ENCODE data around the gene CD200. TPM values are rescaled to one million over a fixed set of nuclear protein-coding genes. Genes with fewer than 3 reads are reported as not detected.

Gene CD200
- total and polyA plus RNA-seq, 4 donors: 0.10 to 0.28 (median 0.20) TPM

DNA sequence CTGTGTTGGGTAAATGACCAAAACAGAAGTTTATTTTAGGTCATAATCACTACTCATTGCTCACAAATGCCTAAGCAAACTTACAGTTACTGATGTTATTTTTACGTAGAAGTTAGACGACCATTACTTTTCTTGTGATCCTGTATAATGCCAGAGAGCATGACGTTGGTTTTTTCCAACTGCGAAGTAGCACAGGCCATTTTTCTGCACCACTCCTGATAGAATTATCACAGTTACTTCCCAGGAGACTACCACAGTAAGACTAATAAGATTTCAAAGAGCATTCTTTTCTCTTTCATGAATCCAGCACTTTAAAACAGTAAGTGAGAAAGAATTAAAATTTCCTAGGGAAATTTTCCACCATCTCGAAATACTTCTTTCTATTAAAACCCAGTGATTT is 19.8 kb downstream of the CD200 start:
- DNase-seq (ENCODE audit: low spot score): no peak
- H3K9me3 ChIP-seq (ENCODE audit: control insufficient read depth in 4 of 4, low read length in 3 of 4): no peaks in the 10 kb centered on the region
- H3K4me1 ChIP-seq (ENCODE audit: control insufficient read depth in 4 of 4, insufficient read depth in 4 of 4, low read length in 3 of 4): peaks cover 0 to 2% (median 0%) of the 10 kb centered on the region in 4 donors
- 89% methylated on average over 5 of the region's 5 CpGs for WGBS
- no peak overlapping the region for H3K4me3 ChIP-seq (ENCODE audit: low read depth in 1 of 3, low read length in 3 of 3)
- no peaks in the 10 kb centered on the region for H3K36me3 ChIP-seq (ENCODE audit: control insufficient read depth in 4 of 4, insufficient read depth in 3 of 4, low read depth in 1 of 4, low read length in 3 of 4)
- TF ChIP-seq, protein P1, sequence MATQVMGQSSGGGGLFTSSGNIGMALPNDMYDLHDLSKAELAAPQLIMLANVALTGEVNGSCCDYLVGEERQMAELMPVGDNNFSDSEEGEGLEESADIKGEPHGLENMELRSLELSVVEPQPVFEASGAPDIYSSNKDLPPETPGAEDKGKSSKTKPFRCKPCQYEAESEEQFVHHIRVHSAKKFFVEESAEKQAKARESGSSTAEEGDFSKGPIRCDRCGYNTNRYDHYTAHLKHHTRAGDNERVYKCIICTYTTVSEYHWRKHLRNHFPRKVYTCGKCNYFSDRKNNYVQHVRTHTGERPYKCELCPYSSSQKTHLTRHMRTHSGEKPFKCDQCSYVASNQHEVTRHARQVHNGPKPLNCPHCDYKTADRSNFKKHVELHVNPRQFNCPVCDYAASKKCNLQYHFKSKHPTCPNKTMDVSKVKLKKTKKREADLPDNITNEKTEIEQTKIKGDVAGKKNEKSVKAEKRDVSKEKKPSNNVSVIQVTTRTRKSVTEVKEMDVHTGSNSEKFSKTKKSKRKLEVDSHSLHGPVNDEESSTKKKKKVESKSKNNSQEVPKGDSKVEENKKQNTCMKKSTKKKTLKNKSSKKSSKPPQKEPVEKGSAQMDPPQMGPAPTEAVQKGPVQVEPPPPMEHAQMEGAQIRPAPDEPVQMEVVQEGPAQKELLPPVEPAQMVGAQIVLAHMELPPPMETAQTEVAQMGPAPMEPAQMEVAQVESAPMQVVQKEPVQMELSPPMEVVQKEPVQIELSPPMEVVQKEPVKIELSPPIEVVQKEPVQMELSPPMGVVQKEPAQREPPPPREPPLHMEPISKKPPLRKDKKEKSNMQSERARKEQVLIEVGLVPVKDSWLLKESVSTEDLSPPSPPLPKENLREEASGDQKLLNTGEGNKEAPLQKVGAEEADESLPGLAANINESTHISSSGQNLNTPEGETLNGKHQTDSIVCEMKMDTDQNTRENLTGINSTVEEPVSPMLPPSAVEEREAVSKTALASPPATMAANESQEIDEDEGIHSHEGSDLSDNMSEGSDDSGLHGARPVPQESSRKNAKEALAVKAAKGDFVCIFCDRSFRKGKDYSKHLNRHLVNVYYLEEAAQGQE (IDR thresholded peaks at IDR 0.05): no peak
- TF ChIP-seq JUND (IDR thresholded peaks at IDR 0.05): no peak
- no peak for TF ChIP-seq EGR1 (IDR thresholded peaks at IDR 0.05; ENCODE audit: low read depth in 2 of 2)
- no peak for TF ChIP-seq YY1 (IDR thresholded peaks at IDR 0.05)
- no peak for TF ChIP-seq TAF1 (conservative IDR thresholded peaks at IDR 0.05)
- TF ChIP-seq RXRA (IDR thresholded peaks at IDR 0.05): no peak
- TF ChIP-seq ZBTB33 (IDR thresholded peaks at IDR 0.05): no peak
- TF ChIP-seq, protein P2, sequence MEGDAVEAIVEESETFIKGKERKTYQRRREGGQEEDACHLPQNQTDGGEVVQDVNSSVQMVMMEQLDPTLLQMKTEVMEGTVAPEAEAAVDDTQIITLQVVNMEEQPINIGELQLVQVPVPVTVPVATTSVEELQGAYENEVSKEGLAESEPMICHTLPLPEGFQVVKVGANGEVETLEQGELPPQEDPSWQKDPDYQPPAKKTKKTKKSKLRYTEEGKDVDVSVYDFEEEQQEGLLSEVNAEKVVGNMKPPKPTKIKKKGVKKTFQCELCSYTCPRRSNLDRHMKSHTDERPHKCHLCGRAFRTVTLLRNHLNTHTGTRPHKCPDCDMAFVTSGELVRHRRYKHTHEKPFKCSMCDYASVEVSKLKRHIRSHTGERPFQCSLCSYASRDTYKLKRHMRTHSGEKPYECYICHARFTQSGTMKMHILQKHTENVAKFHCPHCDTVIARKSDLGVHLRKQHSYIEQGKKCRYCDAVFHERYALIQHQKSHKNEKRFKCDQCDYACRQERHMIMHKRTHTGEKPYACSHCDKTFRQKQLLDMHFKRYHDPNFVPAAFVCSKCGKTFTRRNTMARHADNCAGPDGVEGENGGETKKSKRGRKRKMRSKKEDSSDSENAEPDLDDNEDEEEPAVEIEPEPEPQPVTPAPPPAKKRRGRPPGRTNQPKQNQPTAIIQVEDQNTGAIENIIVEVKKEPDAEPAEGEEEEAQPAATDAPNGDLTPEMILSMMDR (IDR thresholded peaks at IDR 0.05; ENCODE audit: low read depth, low read length, missing input control): no peak
- no peak for TF ChIP-seq SP1 (IDR thresholded peaks at IDR 0.05)
- TF ChIP-seq RAD21 (IDR thresholded peaks at IDR 0.05): no peak
- TF ChIP-seq, protein P3, sequence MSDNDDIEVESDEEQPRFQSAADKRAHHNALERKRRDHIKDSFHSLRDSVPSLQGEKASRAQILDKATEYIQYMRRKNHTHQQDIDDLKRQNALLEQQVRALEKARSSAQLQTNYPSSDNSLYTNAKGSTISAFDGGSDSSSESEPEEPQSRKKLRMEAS (IDR thresholded peaks at IDR 0.05): no peak
- TF ChIP-seq, protein P4, sequence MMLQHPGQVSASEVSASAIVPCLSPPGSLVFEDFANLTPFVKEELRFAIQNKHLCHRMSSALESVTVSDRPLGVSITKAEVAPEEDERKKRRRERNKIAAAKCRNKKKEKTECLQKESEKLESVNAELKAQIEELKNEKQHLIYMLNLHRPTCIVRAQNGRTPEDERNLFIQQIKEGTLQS (IDR thresholded peaks at IDR 0.05): no peak
- TF ChIP-seq FOXA2 (IDR thresholded peaks at IDR 0.05): no peak
- TF ChIP-seq HNF4G (IDR thresholded peaks at IDR 0.05): no peak
- no peaks in the 10 kb centered on the region for H3K27me3 ChIP-seq (ENCODE audit: control insufficient read depth in 4 of 4, insufficient read depth in 4 of 4, low read length in 3 of 4)
- H3K27ac ChIP-seq (ENCODE audit: low read depth in 1 of 2, low read length in 2 of 2): no peak overlapping the region
- no peak overlapping the region for H3K9ac ChIP-seq (ENCODE audit: low read depth in 1 of 2, low read length in 2 of 2)

- TF ChIP-seq, protein P3 (IDR thresholded peaks at IDR 0.05): no peak
- TF ChIP-seq, protein P4 (IDR thresholded peaks at IDR 0.05): no peak
- TF ChIP-seq YY1 (IDR thresholded peaks at IDR 0.05) (no peak), ZBTB33 (IDR thresholded peaks at IDR 0.05) (no peak), NR2F2 (IDR thresholded peaks at IDR 0.05) (no peak)
- no peak for DNase-seq (ENCODE audit: low spot score)
- H3K36me3 ChIP-seq (ENCODE audit: control insufficient read depth in 4 of 4, insufficient read depth in 3 of 4, low read depth in 1 of 4, low read length in 3 of 4): no peaks in the 10 kb centered on the region
- no peaks in the 10 kb centered on the region for H3K9me3 ChIP-seq (ENCODE audit: control insufficient read depth in 4 of 4, low read length in 3 of 4)
- H3K4me1 ChIP-seq (ENCODE audit: control insufficient read depth in 4 of 4, insufficient read depth in 4 of 4, low read length in 3 of 4): peaks cover 0 to 2% (median 0%) of the 10 kb centered on the region in 4 donors
- no peak overlapping the region for H3K9ac ChIP-seq (ENCODE audit: low read depth in 1 of 2, low read length in 2 of 2)
- H3K4me3 ChIP-seq (ENCODE audit: low read depth in 1 of 3, low read length in 3 of 3): no peak overlapping the region
- WGBS: 72% methylated on average over 3 of the region's 3 CpGs
- no peaks in the 10 kb centered on the region for H3K27me3 ChIP-seq (ENCODE audit: control insufficient read depth in 4 of 4, insufficient read depth in 4 of 4, low read length in 3 of 4)
- H3K27ac ChIP-seq (ENCODE audit: low read depth in 1 of 2, low read length in 2 of 2): no peak overlapping the region
Measured at GRCh38 chr3:112353365-112353764, 20.4 kb downstream of the CD200 start.
